NCI-H1048 (cell line): ENCODE measurements around the gene TIGD3.

ENCODE experiments used
- DNase-seq: peaks from one replicate; lab custom pipeline; 2025; lab: John Stamatoyannopoulos, UW

The TIGD3 gene

GRCh38 chr11:65354265-65355012 is at the start of gene TIGD3:
Gene TIGD3, plus strand, starts transcription at chr11:65354751. Its CDS starts 1,058 bp downstream, at chr11:65355809.
- peak; percentile 96 for DNase-seq

GRCh38 chr11:65305501-65306268 is 48.9 kb upstream of the TIGD3 start:
- DNase-seq = no peak

- DNase-seq = no peak
Measured at GRCh38 chr11:65307298-65308229, 47.0 kb upstream of the TIGD3 start.

- no peak for DNase-seq
Measured at GRCh38 chr11:65308281-65308891, 46.2 kb upstream of the TIGD3 start.

- DNase-seq = no peak
Measured at GRCh38 chr11:65309006-65309405, 45.5 kb upstream of the TIGD3 start.

- DNase-seq = no peak
Measured at GRCh38 chr11:65310215-65310614, 44.3 kb upstream of the TIGD3 start.

DNA sequence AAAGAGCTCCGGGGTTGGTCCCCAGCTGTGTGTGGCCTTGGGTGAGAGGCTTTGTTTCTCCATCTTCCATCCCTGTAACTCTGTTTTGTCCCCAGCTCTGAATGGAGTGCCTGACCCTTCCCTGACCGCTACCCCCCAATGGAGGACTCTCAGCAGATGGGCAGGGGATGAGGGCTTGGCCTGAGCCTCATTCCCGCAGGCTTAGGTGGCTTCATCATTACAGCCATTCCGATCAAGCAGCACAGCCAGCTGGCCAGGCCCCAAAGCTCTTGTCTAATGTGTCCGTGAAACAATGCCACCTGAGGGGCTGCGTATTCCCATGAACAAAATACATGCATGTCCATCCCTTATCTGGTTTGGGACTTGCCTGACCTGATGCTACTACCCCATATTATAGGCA is 43.8 kb upstream of the TIGD3 start:
- DNase-seq = no peak

GRCh38 chr11:65311170-65311678 is 43.3 kb upstream of the TIGD3 start:
- DNase-seq = no peak

GRCh38 chr11:65314501-65315203 is 39.9 kb upstream of the TIGD3 start, which contains the start of gene CDC42EP2:
Gene CDC42EP2, plus strand, starts transcription at chr11:65314866. Its CDS starts 6,033 bp downstream, at chr11:65320899.
- DNase-seq = no peak

DNA sequence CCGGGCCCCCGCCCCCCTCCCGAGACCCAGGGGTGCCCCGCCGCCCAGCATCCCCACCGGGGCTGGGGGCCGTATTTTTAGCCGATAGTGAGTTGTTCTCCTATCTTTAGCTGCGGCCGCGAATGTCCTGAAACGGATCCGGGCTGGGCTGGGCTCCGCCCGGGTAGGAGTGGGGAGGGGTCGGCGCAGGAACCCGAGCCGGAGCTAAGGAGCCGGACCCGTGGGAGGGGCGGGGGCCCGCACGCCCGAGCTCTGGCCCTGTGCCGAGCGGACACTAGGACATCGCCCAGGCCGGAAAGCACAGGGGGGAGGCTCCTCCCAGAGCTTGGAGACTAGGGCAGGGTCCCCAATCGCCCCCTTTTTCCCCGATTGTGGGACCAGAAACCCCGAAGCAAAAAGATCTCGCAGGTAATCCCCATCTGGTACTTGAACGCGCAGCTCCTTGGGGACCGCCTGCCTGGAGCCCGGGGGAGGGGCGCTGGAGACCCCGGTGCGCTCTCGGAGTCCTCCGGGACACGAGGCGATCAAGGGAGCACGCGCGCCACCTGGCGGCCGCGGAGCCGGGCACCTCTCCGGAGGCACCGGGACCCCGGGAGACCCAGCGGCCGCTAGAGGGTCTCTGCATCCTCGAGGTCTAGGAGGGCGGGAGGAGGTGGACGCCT is 39.2 kb upstream of the TIGD3 start:
- DNase-seq = peak; percentile 39

DNA sequence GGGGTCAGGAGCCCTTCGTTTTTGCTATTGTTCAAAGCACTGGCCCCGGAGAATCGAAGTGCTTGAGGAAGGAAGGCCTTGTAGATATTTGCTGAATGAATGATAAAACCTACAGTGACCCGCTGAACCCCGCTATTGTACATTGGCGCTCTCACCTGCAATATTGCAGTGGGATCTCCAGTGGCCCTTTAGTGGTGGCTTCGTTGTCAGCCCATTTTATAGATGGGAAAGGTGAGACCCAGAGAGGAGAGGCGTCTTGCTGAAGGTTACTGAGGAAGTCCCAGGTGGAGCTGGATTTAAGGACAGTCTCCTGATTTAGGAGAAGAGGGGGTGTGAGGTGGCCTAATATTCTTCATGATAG is 38.7 kb upstream of the TIGD3 start:
- DNase-seq = no peak

GRCh38 chr11:65316227-65317024 is 38.1 kb upstream of the TIGD3 start:
- DNase-seq = no peak

GRCh38 chr11:65317025-65317786 is 37.3 kb upstream of the TIGD3 start:
- no peak for DNase-seq

DNA sequence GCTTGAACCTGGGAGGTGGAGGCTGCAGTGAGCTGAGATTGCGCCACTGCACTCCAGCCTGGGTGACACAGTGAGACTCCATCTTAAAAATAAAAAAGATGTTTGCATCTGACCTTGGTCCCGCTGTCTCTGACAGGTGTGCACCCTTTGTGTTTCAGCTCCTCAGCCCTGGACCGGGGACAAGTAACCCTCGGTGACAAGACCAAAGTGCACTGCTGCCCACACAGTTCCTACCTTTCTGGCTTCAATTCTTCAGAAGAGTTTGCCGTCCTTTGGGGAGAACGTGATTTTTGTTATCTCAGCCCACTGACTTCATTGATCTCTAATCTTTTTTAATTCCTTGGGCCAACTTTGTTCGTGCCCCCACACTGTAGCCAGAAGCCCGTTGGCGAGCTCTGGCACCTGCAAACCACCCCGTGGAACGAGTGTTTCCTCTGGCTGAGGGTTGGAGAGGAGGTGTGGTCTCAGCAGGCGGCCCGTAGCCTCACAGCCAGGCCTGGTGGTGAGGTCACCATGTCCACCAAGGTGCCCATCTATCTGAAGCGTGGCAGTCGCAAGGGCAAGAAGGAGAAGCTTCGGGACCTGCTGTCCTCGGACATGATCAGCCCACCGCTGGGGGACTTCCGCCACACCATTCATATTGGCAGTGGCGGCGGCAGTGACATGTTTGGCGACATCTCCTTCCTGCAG is 34.0 kb upstream of the TIGD3 start:
- no peak for DNase-seq

DNA sequence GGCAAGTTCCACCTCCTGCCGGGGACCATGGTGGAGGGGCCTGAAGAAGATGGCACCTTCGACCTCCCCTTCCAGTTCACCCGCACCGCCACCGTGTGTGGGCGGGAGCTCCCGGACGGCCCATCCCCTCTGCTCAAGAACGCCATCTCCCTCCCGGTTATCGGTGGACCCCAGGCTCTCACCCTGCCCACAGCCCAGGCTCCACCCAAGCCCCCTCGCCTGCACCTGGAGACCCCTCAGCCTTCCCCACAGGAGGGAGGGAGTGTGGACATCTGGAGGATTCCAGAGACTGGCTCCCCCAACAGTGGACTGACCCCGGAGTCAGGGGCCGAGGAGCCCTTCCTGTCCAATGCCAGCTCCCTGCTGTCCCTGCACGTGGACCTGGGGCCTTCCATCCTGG is 33.5 kb upstream of the TIGD3 start:
- no peak for DNase-seq

DNA sequence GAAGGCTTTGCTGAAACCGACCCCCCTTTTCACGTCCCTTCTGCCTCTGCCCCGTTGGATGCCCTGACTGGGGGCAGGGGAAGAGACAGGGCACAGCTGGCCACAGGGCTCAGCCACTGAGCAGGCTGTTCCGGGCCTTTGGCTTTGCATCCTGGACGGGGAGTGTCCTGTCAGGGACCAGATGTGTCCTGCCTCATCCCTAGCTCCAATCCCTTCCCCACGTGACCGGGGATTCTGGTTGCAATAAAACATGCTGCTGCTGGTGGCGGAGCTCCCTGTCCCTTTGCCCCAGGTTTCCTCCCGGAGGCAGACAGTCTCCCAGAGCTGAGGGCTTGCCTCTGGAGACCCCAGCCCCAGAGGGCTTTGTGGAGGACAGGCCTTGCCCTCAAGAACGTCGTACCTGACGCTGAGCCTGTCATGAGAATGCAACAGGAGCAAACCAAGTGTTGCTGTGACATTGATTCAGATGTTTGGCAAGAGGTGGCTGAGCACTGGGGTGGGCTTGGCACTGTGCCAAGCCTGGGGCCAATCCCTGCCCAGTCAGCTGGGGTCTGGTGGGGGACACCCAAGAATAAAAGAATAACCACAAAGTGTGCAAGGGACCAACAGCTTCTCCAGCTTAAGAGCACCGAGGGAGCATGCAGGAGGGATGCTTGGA is 32.6 kb upstream of the TIGD3 start:
- no peak for DNase-seq

DNA sequence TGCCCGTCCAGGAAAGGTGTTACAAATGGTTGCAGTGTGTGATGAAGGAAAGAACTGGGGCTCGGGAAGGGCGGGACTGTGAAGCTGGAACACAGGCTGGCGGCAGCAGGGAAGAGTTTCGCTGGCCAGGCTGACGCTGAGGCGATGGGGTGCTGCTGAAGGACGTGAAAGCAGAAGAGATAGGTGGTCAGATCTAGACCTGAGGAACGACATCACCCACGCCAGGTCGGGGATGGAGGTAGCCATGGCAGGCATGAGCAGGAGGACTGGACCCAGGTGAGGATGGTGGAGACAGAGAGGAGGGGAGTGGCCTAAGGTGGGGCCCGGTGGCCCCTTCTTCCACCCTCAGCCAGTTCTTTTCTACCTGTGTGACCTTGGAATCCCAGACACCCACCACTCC is 30.7 kb upstream of the TIGD3 start:
- DNase-seq = no peak

- DNase-seq = no peak
Measured at GRCh38 chr11:65325435-65325834, 29.1 kb upstream of the TIGD3 start.
